ENCODE measurements around the gene AGXT. TPM values are rescaled to one million over a fixed set of nuclear protein-coding genes. Genes with fewer than 3 reads are reported as not detected.
A peak's percentile ranks its signal among the peaks of the same experiment; 100 is the strongest.

Gene AGXT
- total RNA-seq (not detected), polyA plus RNA-seq (0.14 TPM)
- long read RNA-seq, donor 1: 0 reads
- long read RNA-seq, donor 2: 0 reads
- long read RNA-seq, donor 3: 0 reads
- long read RNA-seq, donor 4: 0 reads

GRCh38 chr2:240868286-240869108, at the start of gene AGXT:
Gene AGXT (plus strand): TSS chr2:240868824. CDS start chr2:240868866, 42 bp downstream.
- Histone ChIP-seq H3K27me3 (ENCODE audit: control insufficient read depth, insufficient read depth) (no peaks in the 10 kb centered on the region), H3K4me1 (ENCODE audit: control insufficient read depth, insufficient read depth, low read length) (no peaks in the 10 kb centered on the region), H3K9me3 (ENCODE audit: control insufficient read depth, low read length) (no peaks in the 10 kb centered on the region), H3K27ac (ENCODE audit: low read length) (no peak within 1 kb of the TSS), H3K4me3 (ENCODE audit: low read length) (no peak within 1 kb of the TSS)
- ATAC-seq: no peak
- 67% methylated on average over 21 of the region's 21 CpGs for WGBS
- intact Hi-C loops (cut with DNase I): loop anchor here in 1 of 4 donors (10.0 kb wide), 1 partner anchor 196 kb away; no protein-coding TSS in a partner anchor
- no peak for DNase-seq

- Histone ChIP-seq H3K27ac (ENCODE audit: low read length) (no peak overlapping the region), H3K4me3 (ENCODE audit: low read length) (peak overlapping the region; percentile 56)
- peak in 1 of 2 donors; percentile 14 for ATAC-seq
Observed at GRCh38 chr2:240819126-240819857, 49.3 kb upstream of the AGXT start.

GRCh38 chr2:240819858-240820606, 48.6 kb upstream of the AGXT start, which contains the start of gene KIF1A:
Gene KIF1A (minus strand): TSS chr2:240820219. CDS start chr2:240797752, 22,467 bp downstream.
- peak; percentile 66 to 77 for ATAC-seq
- H3K9me3 ChIP-seq (ENCODE audit: control insufficient read depth, low read length): peaks cover 4% of the 10 kb centered on the region
- intact Hi-C loops (cut with DNase I): no loop called here
- peak in 2 of 3 donors; percentile 80 to 87 for DNase-seq
- H3K27ac ChIP-seq (ENCODE audit: low read length): no peak within 1 kb of the TSS
- no peaks in the 10 kb centered on the region for H3K27me3 ChIP-seq (ENCODE audit: control insufficient read depth, insufficient read depth)
- H3K4me1 ChIP-seq (ENCODE audit: control insufficient read depth, insufficient read depth, low read length): no peaks in the 10 kb centered on the region
- H3K4me3 ChIP-seq (ENCODE audit: low read length): peak within 1 kb of the TSS; percentile 56
- under 1% methylated on average over 103 of the region's 104 CpGs for whole genome bisulfite sequencing

More at GRCh38 chr2:240819126-240819857, 49.3 kb upstream of the AGXT start:
- intact Hi-C loops (cut with DNase I): no loop called here
- no peaks in the 10 kb centered on the region for H3K4me1 ChIP-seq (ENCODE audit: control insufficient read depth, insufficient read depth, low read length)
- H3K27me3 ChIP-seq (ENCODE audit: control insufficient read depth, insufficient read depth): no peaks in the 10 kb centered on the region
- DNase-seq: peak in 2 of 3 donors; percentile 36 to 55
- WGBS: 1% methylated on average over 81 of the region's 81 CpGs
- H3K9me3 ChIP-seq (ENCODE audit: control insufficient read depth, low read length): peaks cover 4% of the 10 kb centered on the region

GRCh38 chr2:240820607-240821428, 47.8 kb upstream of the AGXT start:
- Histone ChIP-seq H3K27ac (ENCODE audit: low read length) (no peak overlapping the region), H3K4me3 (ENCODE audit: low read length) (peak overlapping the region; percentile 56), H3K9me3 (ENCODE audit: control insufficient read depth, low read length) (peaks cover 4% of the 10 kb centered on the region), H3K4me1 (ENCODE audit: control insufficient read depth, insufficient read depth, low read length) (no peaks in the 10 kb centered on the region), H3K27me3 (ENCODE audit: control insufficient read depth, insufficient read depth) (no peaks in the 10 kb centered on the region)
- DNase-seq: peak in 2 of 3 donors; percentile 46 to 58
- peak; percentile 6 to 32 for ATAC-seq
- intact Hi-C loops (cut with DNase I): no loop called here
- WGBS: 1% methylated on average over 64 of the region's 64 CpGs

GRCh38 chr2:240821429-240821778, 47.2 kb upstream of the AGXT start:
- DNase-seq: no peak
- ATAC-seq: no peak
- Histone ChIP-seq H3K9me3 (ENCODE audit: control insufficient read depth, low read length) (peaks cover 4% of the 10 kb centered on the region), H3K4me3 (ENCODE audit: low read length) (no peak overlapping the region), H3K4me1 (ENCODE audit: control insufficient read depth, insufficient read depth, low read length) (no peaks in the 10 kb centered on the region), H3K27ac (ENCODE audit: low read length) (no peak overlapping the region), H3K27me3 (ENCODE audit: control insufficient read depth, insufficient read depth) (no peaks in the 10 kb centered on the region)
- intact Hi-C loops (cut with DNase I): no loop called here
- 20% methylated on average over 7 of the region's 7 CpGs for WGBS

- no peaks in the 10 kb centered on the region for H3K27me3 ChIP-seq (ENCODE audit: control insufficient read depth, insufficient read depth)
- DNase-seq (no peak), ATAC-seq (no peak)
- no peak overlapping the region for H3K4me3 ChIP-seq (ENCODE audit: low read length)
- 63% methylated on average over 4 of the region's 4 CpGs for WGBS
- H3K27ac ChIP-seq (ENCODE audit: low read length): no peak overlapping the region
- intact Hi-C loops (cut with DNase I): no loop called here
- no peaks in the 10 kb centered on the region for H3K4me1 ChIP-seq (ENCODE audit: control insufficient read depth, insufficient read depth, low read length)
- peaks cover 4% of the 10 kb centered on the region for H3K9me3 ChIP-seq (ENCODE audit: control insufficient read depth, low read length)
Observed at GRCh38 chr2:240822280-240822847, 46.3 kb upstream of the AGXT start.

- Histone ChIP-seq H3K4me3 (ENCODE audit: low read length) (no peak overlapping the region), H3K27me3 (ENCODE audit: control insufficient read depth, insufficient read depth) (no peaks in the 10 kb centered on the region), H3K4me1 (ENCODE audit: control insufficient read depth, insufficient read depth, low read length) (no peaks in the 10 kb centered on the region), H3K9me3 (ENCODE audit: control insufficient read depth, low read length) (peaks cover 4% of the 10 kb centered on the region), H3K27ac (ENCODE audit: low read length) (no peak overlapping the region)
- 78% methylated on average over 15 of the region's 15 CpGs for WGBS
- intact Hi-C loops (cut with DNase I): no loop called here
- ATAC-seq (no peak), DNase-seq (no peak)
Observed at GRCh38 chr2:240823449-240824336, 44.9 kb upstream of the AGXT start.

GRCh38 chr2:240825476-240825875, 43.1 kb upstream of the AGXT start:
- no peak for ATAC-seq
- Histone ChIP-seq H3K4me3 (ENCODE audit: low read length) (no peak overlapping the region), H3K27me3 (ENCODE audit: control insufficient read depth, insufficient read depth) (no peaks in the 10 kb centered on the region), H3K9me3 (ENCODE audit: control insufficient read depth, low read length) (peaks cover 4% of the 10 kb centered on the region), H3K27ac (ENCODE audit: low read length) (no peak overlapping the region), H3K4me1 (ENCODE audit: control insufficient read depth, insufficient read depth, low read length) (no peaks in the 10 kb centered on the region)
- intact Hi-C loops (cut with DNase I): no loop called here
- peak in 1 of 3 donors; percentile 31 for DNase-seq
- WGBS: 85% methylated on average over 4 of the region's 4 CpGs

- WGBS: 11% methylated on average over 27 of the region's 27 CpGs
- Histone ChIP-seq H3K4me3 (ENCODE audit: low read length) (peak overlapping the region; percentile 21), H3K27ac (ENCODE audit: low read length) (no peak overlapping the region), H3K27me3 (ENCODE audit: control insufficient read depth, insufficient read depth) (no peaks in the 10 kb centered on the region), H3K9me3 (ENCODE audit: control insufficient read depth, low read length) (no peaks in the 10 kb centered on the region), H3K4me1 (ENCODE audit: control insufficient read depth, insufficient read depth, low read length) (no peaks in the 10 kb centered on the region)
- peak; percentile 7 to 12 for ATAC-seq
- intact Hi-C loops (cut with DNase I): no loop called here
- DNase-seq: peak; percentile 24 to 62 (median 58)
Observed at GRCh38 chr2:240831594-240832204, 36.9 kb upstream of the AGXT start.

All from right cardiac atrium (tissue), 5 donors.